Type B pancreatic cell (in vitro differentiated cells): ENCODE results near the gene CCDC9. TPM values are rescaled to one million over a fixed set of nuclear protein-coding genes. Genes with fewer than 3 reads are reported as not detected.
A peak's percentile ranks its signal among the peaks of the same experiment; 100 is the strongest.

Experiments
- DNase-seq: peaks from one replicate; pipeline ENCODE4 v3.0.0; 2021; ENCODE audit warnings: mixed read lengths; ENCODE audit not compliant: unreplicated experiment; ENCODE audit errors: extremely low spot score
- H3K27ac Mint-ChIP-seq: 2 replicates; pipeline ENCODE4 v1.8.0; 2021; ENCODE audit warnings: mild to moderate bottlenecking, mixed read lengths
- H3K27me3 Mint-ChIP-seq: 2 replicates; pipeline ENCODE4 v1.8.0; 2021; ENCODE audit warnings: mixed read lengths
- H3K36me3 Mint-ChIP-seq: 2 replicates; pipeline ENCODE4 v1.8.0; 2021; ENCODE audit warnings: mixed read lengths
- H3K4me1 Mint-ChIP-seq: one replicate; pipeline ENCODE4 v1.8.0; 2021; ENCODE audit warnings: mixed read lengths; ENCODE audit not compliant: unreplicated experiment
- H3K4me3 Mint-ChIP-seq: 2 replicates; pipeline ENCODE4 v1.8.0; 2021; ENCODE audit warnings: mild to moderate bottlenecking, mixed read lengths
- H3K9me3 Mint-ChIP-seq: 2 replicates; pipeline ENCODE4 v1.8.0; 2021; ENCODE audit warnings: mixed read lengths
- total RNA-seq: library from RNA; stranded (reverse); gene quantifications from 2 replicates; pipeline ENCODE4 v1.2.1, GENCODE V29; 2021; ENCODE audit warnings: low replicate concordance
- TF ChIP-seq, protein P1 (sequence below): fragments of 200-600 bp; sonication (generic); conservative IDR thresholded peaks from 2 replicates; pipeline ENCODE4 v1.5.0; 2021; ENCODE audit warnings: antibody characterized with exemption, mild to moderate bottlenecking

The CCDC9 gene
- total RNA-seq, 1 donor from 2014 or later, result 22.4 TPM

- DNase-seq, result peak; percentile 91
- H3K27ac Mint-ChIP-seq, result peak overlapping the region; percentile 92
- H3K36me3 Mint-ChIP-seq, result no peaks in the 10 kb centered on the region
- TF ChIP-seq, protein P1, sequence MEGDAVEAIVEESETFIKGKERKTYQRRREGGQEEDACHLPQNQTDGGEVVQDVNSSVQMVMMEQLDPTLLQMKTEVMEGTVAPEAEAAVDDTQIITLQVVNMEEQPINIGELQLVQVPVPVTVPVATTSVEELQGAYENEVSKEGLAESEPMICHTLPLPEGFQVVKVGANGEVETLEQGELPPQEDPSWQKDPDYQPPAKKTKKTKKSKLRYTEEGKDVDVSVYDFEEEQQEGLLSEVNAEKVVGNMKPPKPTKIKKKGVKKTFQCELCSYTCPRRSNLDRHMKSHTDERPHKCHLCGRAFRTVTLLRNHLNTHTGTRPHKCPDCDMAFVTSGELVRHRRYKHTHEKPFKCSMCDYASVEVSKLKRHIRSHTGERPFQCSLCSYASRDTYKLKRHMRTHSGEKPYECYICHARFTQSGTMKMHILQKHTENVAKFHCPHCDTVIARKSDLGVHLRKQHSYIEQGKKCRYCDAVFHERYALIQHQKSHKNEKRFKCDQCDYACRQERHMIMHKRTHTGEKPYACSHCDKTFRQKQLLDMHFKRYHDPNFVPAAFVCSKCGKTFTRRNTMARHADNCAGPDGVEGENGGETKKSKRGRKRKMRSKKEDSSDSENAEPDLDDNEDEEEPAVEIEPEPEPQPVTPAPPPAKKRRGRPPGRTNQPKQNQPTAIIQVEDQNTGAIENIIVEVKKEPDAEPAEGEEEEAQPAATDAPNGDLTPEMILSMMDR, result no peak
- H3K4me3 Mint-ChIP-seq, result peak overlapping the region; percentile 84
- peaks cover 3% of the 10 kb centered on the region for H3K27me3 Mint-ChIP-seq
- no peaks in the 10 kb centered on the region for H3K9me3 Mint-ChIP-seq
- H3K4me1 Mint-ChIP-seq, result peaks cover 16% of the 10 kb centered on the region
These were observed 24.9 kb upstream of the CCDC9 start for GRCh38 chr19:47231215-47232054.

DNA sequence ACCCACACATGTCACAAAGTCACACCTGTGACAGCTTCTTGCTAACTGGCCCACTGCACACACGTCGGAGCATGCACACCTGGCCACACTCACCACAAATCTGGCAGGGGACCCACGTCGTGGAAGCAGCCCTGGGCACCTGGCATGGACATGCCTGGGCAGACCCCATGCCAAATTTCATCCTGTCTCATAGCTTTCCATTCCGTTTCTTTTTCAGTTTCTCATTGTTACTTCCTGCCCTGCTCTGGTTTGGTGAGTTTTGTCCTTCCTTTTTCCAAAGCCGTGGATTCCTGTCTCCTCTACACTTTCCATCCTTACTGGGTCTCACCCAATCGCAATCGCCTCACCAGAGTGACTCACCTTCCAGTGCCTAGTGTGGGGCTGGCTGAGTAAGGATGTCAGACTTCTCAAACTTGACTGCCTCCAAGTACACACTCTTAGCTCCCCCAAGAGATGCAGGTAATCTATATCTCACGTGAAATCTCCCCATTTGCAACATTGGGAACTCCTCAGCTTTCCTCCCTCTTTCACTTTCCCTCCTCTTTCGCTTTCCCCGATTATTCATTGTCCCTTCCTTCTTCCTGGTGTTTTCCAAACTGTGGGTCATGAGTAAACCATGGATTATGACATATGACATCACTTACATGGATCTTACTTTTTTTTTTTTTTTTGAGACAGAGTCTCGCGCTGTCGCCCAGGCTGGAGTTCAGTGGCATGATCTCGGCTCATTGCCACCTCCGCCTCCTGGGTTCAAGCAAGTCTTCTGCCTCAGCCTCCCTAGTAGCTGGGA, 23.7 kb upstream of the CCDC9 start:
- TF ChIP-seq, protein P1, result no peak
- Mint-ChIP-seq H3K27me3 (peaks cover 3% of the 10 kb centered on the region), H3K4me1 (peaks cover 16% of the 10 kb centered on the region), H3K4me3 (peak overlapping the region; percentile 84), H3K9me3 (no peaks in the 10 kb centered on the region), H3K27ac (peak overlapping the region; percentile 92), H3K36me3 (no peaks in the 10 kb centered on the region)
- DNase-seq, result no peak

GRCh38 chr19:47236072-47236675, 20.2 kb upstream of the CCDC9 start:
- H3K4me3 Mint-ChIP-seq, result no peak overlapping the region
- TF ChIP-seq, protein P1, result no peak
- peaks cover 20% of the 10 kb centered on the region for H3K4me1 Mint-ChIP-seq
- DNase-seq, result no peak
- no peaks in the 10 kb centered on the region for H3K36me3 Mint-ChIP-seq
- H3K9me3 Mint-ChIP-seq, result no peaks in the 10 kb centered on the region
- peaks cover 19% of the 10 kb centered on the region for H3K27me3 Mint-ChIP-seq
- no peak overlapping the region for H3K27ac Mint-ChIP-seq

DNA sequence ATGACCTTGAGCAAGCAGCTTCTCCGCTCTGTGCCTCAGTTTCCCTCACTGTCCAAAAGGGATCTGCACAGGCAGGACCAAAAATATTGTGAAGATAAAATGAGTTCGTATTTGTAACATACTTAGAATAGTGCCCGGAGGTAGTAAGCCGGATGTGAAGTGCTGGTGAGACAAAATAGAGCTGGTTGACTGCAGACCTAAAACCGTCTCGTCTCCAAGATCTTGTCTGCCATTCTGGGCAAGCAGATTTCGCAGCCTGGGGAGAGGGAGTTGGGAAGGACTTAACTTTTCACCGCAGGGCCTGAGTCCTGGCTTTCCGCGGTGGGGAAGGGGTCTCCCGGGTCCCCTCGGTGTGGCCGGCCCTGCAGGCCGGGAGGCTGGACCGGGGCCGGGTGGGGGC, 17.2 kb upstream of the CCDC9 start:
- H3K4me3 Mint-ChIP-seq, result peak overlapping the region; percentile 79
- H3K9me3 Mint-ChIP-seq, result no peaks in the 10 kb centered on the region
- peaks cover 22% of the 10 kb centered on the region for H3K27me3 Mint-ChIP-seq
- TF ChIP-seq, protein P1, result no peak
- H3K36me3 Mint-ChIP-seq, result no peaks in the 10 kb centered on the region
- DNase-seq, result no peak
- H3K27ac Mint-ChIP-seq, result peak overlapping the region; percentile 36
- H3K4me1 Mint-ChIP-seq, result peaks cover 4% of the 10 kb centered on the region

- H3K9me3 Mint-ChIP-seq, result no peaks in the 10 kb centered on the region
- H3K36me3 Mint-ChIP-seq, result no peaks in the 10 kb centered on the region
- no peak for DNase-seq
- H3K27me3 Mint-ChIP-seq, result peaks cover 22% of the 10 kb centered on the region
- TF ChIP-seq, protein P1, result no peak
- H3K4me1 Mint-ChIP-seq, result peaks cover 4% of the 10 kb centered on the region
- peak overlapping the region; percentile 9 for H3K27ac Mint-ChIP-seq
- H3K4me3 Mint-ChIP-seq, result peak overlapping the region; percentile 58
These were observed 16.6 kb upstream of the CCDC9 start for GRCh38 chr19:47239610-47240296.
